ENCODE measurements around the gene ARHGAP42. TPM values are rescaled to one million over a fixed set of nuclear protein-coding genes. Genes with fewer than 3 reads are reported as not detected.

Gene ARHGAP42
- total RNA-seq, 1 experiment from 2014 or later, result 8.0 TPM

- intact Hi-C loops (cut with micrococcal nuclease; ENCODE audit: unreplicated experiment), result no loop called here
Observed at GRCh38 chr11:100966366-100966765, 279.3 kb downstream of the ARHGAP42 start.

GRCh38 chr11:100969008-100969407 is 281.9 kb downstream of the ARHGAP42 start:
- no peaks in the 10 kb centered on the region for H3K27me3 ChIP-seq (replicated peaks; ENCODE audit: insufficient read depth, low read depth, low read length, poor library complexity)
- H3K4me3 ChIP-seq (ENCODE audit: low read depth, low read length, poor library complexity, severe bottlenecking), result no peak overlapping the region
- no peak overlapping the region for H3K27ac ChIP-seq (ENCODE audit: low read depth, low read length, poor library complexity, severe bottlenecking)
- CTCF ChIA-PET, result no interaction called here
- intact Hi-C loops (cut with micrococcal nuclease; ENCODE audit: unreplicated experiment), result no loop called here
- H3K4me1 ChIP-seq (ENCODE audit: insufficient read depth, low read length, poor library complexity, severe bottlenecking), result no peaks in the 10 kb centered on the region
- no peak for TF ChIP-seq EZH2 (IDR thresholded peaks at IDR 0.05; ENCODE audit: borderline replicate concordance, low read depth, low read length, poor library complexity, severe bottlenecking)
- TF ChIP-seq CTCF (conservative IDR thresholded peaks at IDR 0.05; ENCODE audit: low read depth, low read length), result no peak
- POLR2A ChIA-PET (ENCODE audit: low non-redundant PET), result no interaction called here
- no TSS peak for BruUV-seq (replicated peaks)
- DNase-seq (ENCODE audit: low spot score), result no peak
- peaks cover 15% of the 10 kb centered on the region for H3K9me3 ChIP-seq (ENCODE audit: low read depth, low read length, poor library complexity, severe bottlenecking)
- H3K36me3 ChIP-seq (ENCODE audit: insufficient read depth, low read length, poor library complexity, severe bottlenecking), result no peaks in the 10 kb centered on the region

More at GRCh38 chr11:100966366-100966765, 279.3 kb downstream of the ARHGAP42 start:
- ChIA-PET CTCF (no interaction called here), POLR2A (ENCODE audit: low non-redundant PET) (no interaction called here)
- Histone ChIP-seq H3K4me1 (ENCODE audit: insufficient read depth, low read length, poor library complexity, severe bottlenecking) (no peaks in the 10 kb centered on the region), H3K27ac (ENCODE audit: low read depth, low read length, poor library complexity, severe bottlenecking) (no peak overlapping the region), H3K9me3 (ENCODE audit: low read depth, low read length, poor library complexity, severe bottlenecking) (peaks cover 15% of the 10 kb centered on the region), H3K27me3 (replicated peaks; ENCODE audit: insufficient read depth, low read depth, low read length, poor library complexity) (no peaks in the 10 kb centered on the region), H3K4me3 (ENCODE audit: low read depth, low read length, poor library complexity, severe bottlenecking) (no peak overlapping the region), H3K36me3 (ENCODE audit: insufficient read depth, low read length, poor library complexity, severe bottlenecking) (no peaks in the 10 kb centered on the region)
- DNase-seq (ENCODE audit: low spot score), result no peak
- BruUV-seq (replicated peaks), result no TSS peak
- no peak for TF ChIP-seq EZH2 (IDR thresholded peaks at IDR 0.05; ENCODE audit: borderline replicate concordance, low read depth, low read length, poor library complexity, severe bottlenecking)
- no peak for TF ChIP-seq CTCF (conservative IDR thresholded peaks at IDR 0.05; ENCODE audit: low read depth, low read length)

GRCh38 chr11:100970283-100971164 is 283.4 kb downstream of the ARHGAP42 start:
- no peak for TF ChIP-seq EZH2 (IDR thresholded peaks at IDR 0.05; ENCODE audit: borderline replicate concordance, low read depth, low read length, poor library complexity, severe bottlenecking)
- no peak for TF ChIP-seq CTCF (conservative IDR thresholded peaks at IDR 0.05; ENCODE audit: low read depth, low read length)
- ChIA-PET CTCF (no interaction called here), POLR2A (ENCODE audit: low non-redundant PET) (no interaction called here)
- Histone ChIP-seq H3K36me3 (ENCODE audit: insufficient read depth, low read length, poor library complexity, severe bottlenecking) (no peaks in the 10 kb centered on the region), H3K9me3 (ENCODE audit: low read depth, low read length, poor library complexity, severe bottlenecking) (peaks cover 15% of the 10 kb centered on the region), H3K27ac (ENCODE audit: low read depth, low read length, poor library complexity, severe bottlenecking) (no peak overlapping the region), H3K27me3 (replicated peaks; ENCODE audit: insufficient read depth, low read depth, low read length, poor library complexity) (no peaks in the 10 kb centered on the region), H3K4me3 (ENCODE audit: low read depth, low read length, poor library complexity, severe bottlenecking) (no peak overlapping the region), H3K4me1 (ENCODE audit: insufficient read depth, low read length, poor library complexity, severe bottlenecking) (no peaks in the 10 kb centered on the region)
- DNase-seq (ENCODE audit: low spot score), result no peak
- no TSS peak for BruUV-seq (replicated peaks)
- intact Hi-C loops (cut with micrococcal nuclease; ENCODE audit: unreplicated experiment), result no loop called here

Data from A673 (cell line).